ENCODE results near the gene ARMH4. TPM values are rescaled to one million over a fixed set of nuclear protein-coding genes. Genes with fewer than 3 reads are reported as not detected.

Gene ARMH4
- total and polyA plus RNA-seq, 12 donors = 1.3 to 13.1 (median 8.5) TPM

GRCh38 chr14:58118097-58118815 lies 33.8 kb downstream of the ARMH4 start:
- intact Hi-C loops (cut with DNase I) = loop anchor here in 1 of 10 donors (10.0 kb wide), 1 partner anchor 277 kb away; the partner anchor contains the start of gene TOMM20L
- TF ChIP-seq CTCF (IDR thresholded peaks at IDR 0.05) = no peak
- Histone ChIP-seq H3K27ac (no peak overlapping the region), H3K4me1 (no peaks in the 10 kb centered on the region), H3K4me3 (no peak overlapping the region), H3K27me3 (no peaks in the 10 kb centered on the region), H3K9me3 (peaks cover 0 to 9% (median 0%) of the 10 kb centered on the region in 11 donors), H3K36me3 (peaks cover 0 to 12% (median 0%) of the 10 kb centered on the region in 9 donors)
- DNase-seq (no peak), ATAC-seq (peak in 1 of 8 donors; percentile 10)
- WGBS, 2 donors = 76 to 78% methylated on average over 5 of the region's 5 CpGs

GRCh38 chr14:58109744-58110143 lies 42.3 kb downstream of the ARMH4 start:
- DNase-seq (no peak), ATAC-seq (no peak)
- no peaks in the 10 kb centered on the region for H3K27me3 ChIP-seq
- no peaks in the 10 kb centered on the region for H3K36me3 ChIP-seq
- H3K9me3 ChIP-seq = no peaks in the 10 kb centered on the region
- no peak overlapping the region for H3K27ac ChIP-seq
- no peak for TF ChIP-seq CTCF (IDR thresholded peaks at IDR 0.05)
- WGBS, 2 donors = 55 to 74% methylated on average over 3 of the region's 3 CpGs
- intact Hi-C loops (cut with DNase I) = loop anchor here (2.0 to 10.0 kb wide), 8 partner anchors 43 to 288 kb away; partner anchors contain the start of genes TOMM20L (in 3 of the 10) and ARMH4 (in 1 of the 10)
- H3K4me1 ChIP-seq = peaks cover 0 to 20% (median 4%) of the 10 kb centered on the region in 9 donors
- no peak overlapping the region for H3K4me3 ChIP-seq

GRCh38 chr14:58108717-58109116 lies 43.3 kb downstream of the ARMH4 start:
- intact Hi-C loops (cut with DNase I) = loop anchor here in 9 of 10 donors (1.0 to 10.0 kb wide), 9 partner anchors 44 to 289 kb away; partner anchors contain the start of genes TOMM20L (in 2 of the 9) and ARMH4 (in 1 of the 9)
- no peak for DNase-seq
- no peak overlapping the region for H3K27ac ChIP-seq
- peaks cover 0 to 29% (median 9%) of the 10 kb centered on the region in 9 donors for H3K4me1 ChIP-seq
- ATAC-seq = no peak
- 88 to 91% methylated on average over 1 of the region's 1 CpG for WGBS, 2 donors
- H3K36me3 ChIP-seq = no peaks in the 10 kb centered on the region
- H3K4me3 ChIP-seq = no peak overlapping the region
- TF ChIP-seq CTCF (IDR thresholded peaks at IDR 0.05) = no peak
- no peaks in the 10 kb centered on the region for H3K27me3 ChIP-seq
- H3K9me3 ChIP-seq = no peaks in the 10 kb centered on the region

GRCh38 chr14:58107947-58108552 lies 44.0 kb downstream of the ARMH4 start:
- TF ChIP-seq CTCF (IDR thresholded peaks at IDR 0.05) = peak; percentile 71 to 88 (median 82)
- DNase-seq (peak in 1 of 2 donors; percentile 40), ATAC-seq (peak in 3 of 8 donors; percentile 42 to 66 (median 51))
- H3K9me3 ChIP-seq = no peaks in the 10 kb centered on the region
- 26 to 31% methylated on average over 4 of the region's 4 CpGs for WGBS, 2 donors
- no peaks in the 10 kb centered on the region for H3K36me3 ChIP-seq
- H3K27me3 ChIP-seq = no peaks in the 10 kb centered on the region
- intact Hi-C loops (cut with DNase I) = loop anchor here in 9 of 10 donors (1.0 to 10.0 kb wide), 9 partner anchors 44 to 289 kb away; partner anchors contain the start of genes TOMM20L (in 2 of the 9) and ARMH4 (in 1 of the 9)
- H3K4me1 ChIP-seq = peaks cover 0 to 29% (median 9%) of the 10 kb centered on the region in 9 donors
- H3K4me3 ChIP-seq = no peak overlapping the region
- H3K27ac ChIP-seq = no peak overlapping the region
